ENCODE measurements around the gene BNIPL.

Gene BNIPL

DNA sequence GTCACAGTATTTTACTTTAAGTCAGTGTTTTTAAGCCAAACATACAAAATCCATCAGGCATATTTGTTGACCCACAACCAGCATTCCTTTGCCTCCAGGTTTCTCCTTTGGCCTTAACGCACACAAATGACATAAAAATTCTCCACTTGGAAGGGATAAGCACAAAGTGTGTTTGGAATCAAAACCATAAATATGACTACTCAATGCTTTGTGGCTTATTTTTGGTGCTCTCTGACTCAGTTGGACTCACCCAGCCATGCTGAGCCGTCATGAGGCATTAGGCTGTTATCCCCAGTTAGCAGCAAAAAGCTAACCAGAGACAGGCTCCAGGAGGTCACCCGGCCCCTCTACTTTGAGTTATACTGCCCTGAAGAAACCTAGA is 27.2 kb upstream of the BNIPL start:
- TF ChIP-seq CTCF (IDR thresholded peaks at IDR 0.05; ENCODE audit: borderline replicate concordance, insufficient read depth, low read depth, low read length) = no peak
- H3K4me3 ChIP-seq (ENCODE audit: low read depth, low read length) = peak overlapping the region; percentile 82

DNA sequence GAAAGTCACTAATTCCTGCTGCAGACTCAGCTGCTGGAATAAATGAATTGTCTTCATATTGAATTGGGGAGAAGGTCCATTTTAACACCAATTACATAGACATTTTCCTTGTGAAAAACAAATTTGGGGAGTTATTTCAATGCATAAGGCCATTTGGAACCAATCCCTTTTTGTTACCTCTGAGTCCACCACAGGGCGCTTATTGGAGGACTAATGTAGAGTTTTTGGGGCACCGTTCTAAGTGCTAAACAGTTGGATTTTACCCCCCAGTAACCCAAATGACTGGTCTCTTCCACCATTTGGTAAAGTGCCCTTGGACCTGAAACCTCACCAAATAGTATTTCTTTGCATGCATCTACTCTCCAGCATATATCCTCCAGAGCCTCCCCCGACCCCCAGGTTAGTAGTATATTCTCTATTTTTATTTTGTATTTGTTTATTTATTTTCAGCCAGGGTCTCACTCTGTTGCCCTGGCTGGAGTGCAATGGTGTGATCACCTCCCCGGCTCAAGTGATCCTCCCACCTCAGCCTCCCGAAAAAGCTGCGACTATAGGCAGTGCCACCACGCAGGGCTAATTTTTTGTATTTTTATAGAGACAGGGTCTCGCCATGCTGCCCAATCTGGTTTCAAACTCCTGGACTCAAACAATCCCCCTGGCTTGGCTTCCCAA is 26.6 kb upstream of the BNIPL start:
- TF ChIP-seq CTCF (IDR thresholded peaks at IDR 0.05; ENCODE audit: borderline replicate concordance, insufficient read depth, low read depth, low read length) = no peak
- no peak overlapping the region for H3K4me3 ChIP-seq (ENCODE audit: low read depth, low read length)

- no peak overlapping the region for H3K4me3 ChIP-seq (ENCODE audit: low read depth, low read length)
- no peak for TF ChIP-seq CTCF (IDR thresholded peaks at IDR 0.05; ENCODE audit: borderline replicate concordance, insufficient read depth, low read depth, low read length)
Measured at GRCh38 chr1:151010346-151010726, 26.1 kb upstream of the BNIPL start.

DNA sequence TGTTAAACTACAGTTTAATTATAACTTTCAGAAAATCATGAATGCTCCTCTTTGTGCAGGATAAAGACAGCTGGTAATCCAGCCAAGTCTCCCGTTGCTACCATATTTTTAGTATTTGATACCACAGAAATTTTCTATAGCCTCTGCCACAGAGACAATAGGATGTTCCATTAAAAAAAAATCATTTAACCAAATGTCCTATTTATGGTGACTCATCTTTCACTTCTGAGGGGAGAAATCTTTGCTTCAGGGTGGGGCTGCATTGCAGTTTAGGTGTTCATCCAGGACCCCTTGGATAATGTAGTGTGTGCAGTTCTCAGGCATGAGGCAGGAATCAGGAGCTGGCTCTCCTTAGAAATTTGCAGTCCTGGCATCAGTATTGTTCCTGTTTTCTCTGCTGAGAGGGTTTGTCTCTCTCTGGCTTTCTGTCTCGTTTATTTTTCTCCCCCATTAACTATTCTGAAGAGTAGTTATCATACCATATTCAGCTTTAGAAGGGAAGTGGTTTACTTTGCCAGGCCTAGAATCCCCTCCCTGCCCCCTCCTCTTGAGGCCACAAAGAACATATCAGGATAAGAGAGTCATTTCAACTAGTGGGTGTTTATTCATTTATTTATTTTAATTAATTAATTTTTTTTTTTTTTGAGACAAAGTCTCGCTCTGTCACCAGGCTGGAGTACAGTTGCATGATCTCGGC is 25.1 kb upstream of the BNIPL start:
- no peak for TF ChIP-seq CTCF (IDR thresholded peaks at IDR 0.05; ENCODE audit: borderline replicate concordance, insufficient read depth, low read depth, low read length)
- no peak overlapping the region for H3K4me3 ChIP-seq (ENCODE audit: low read depth, low read length)

DNA sequence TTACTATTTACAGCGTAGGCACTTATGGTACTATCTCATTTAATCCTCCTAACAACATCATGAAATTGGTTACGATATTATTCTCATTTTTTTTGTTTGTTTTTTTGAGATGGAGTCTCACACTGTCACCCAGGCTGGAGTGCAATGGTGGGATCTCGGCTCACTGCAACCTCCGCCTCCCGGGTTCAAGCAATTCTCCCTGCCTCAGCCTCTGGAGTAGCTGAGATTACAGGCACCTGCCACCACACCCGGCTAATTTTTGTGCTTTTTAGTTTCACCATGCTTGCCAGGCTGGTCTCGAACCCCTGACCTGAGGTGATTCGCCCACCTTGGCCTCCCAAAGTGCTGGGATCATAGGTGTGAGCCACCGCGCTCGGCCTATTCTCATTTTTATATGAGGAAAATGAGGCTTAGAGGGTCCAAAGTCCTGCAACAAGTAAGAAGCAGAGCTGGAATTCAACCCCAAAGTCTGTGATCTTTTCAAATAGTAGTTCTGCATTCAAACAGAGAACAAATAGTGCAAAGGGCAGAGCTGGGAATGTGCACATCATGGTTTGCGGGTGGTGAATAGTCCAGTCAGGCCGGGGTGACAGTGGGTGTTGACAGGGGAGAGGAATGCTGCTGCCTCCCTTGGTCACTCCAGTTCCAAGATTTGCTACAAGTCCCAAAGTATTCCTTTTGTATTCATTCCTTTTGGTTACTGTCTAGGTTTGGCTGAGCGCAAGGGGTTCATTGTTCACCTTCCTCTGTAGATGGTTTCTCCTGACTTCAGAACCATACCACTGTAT is 23.5 kb upstream of the BNIPL start:
- H3K4me3 ChIP-seq (ENCODE audit: low read depth, low read length) = no peak overlapping the region
- no peak for TF ChIP-seq CTCF (IDR thresholded peaks at IDR 0.05; ENCODE audit: borderline replicate concordance, insufficient read depth, low read depth, low read length)

DNA sequence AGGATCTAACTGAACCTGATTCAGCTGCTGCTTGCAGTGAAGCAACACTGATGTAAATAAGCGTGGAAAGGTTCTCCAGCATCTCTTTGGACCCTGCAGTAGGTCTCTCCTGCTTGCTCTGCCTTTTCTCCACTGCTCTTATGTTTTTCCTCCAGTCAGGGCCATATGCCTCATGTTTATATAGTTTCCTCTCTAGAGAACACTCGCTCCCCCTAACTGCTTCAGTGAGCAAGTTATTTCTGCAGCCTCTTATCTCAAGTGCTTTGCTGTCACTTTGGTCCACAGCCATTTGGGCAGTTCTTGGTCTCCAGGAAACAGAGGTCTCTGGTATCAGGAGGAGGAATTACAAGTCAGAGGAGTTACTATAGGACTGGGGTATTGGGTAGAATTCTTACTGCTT is 22.9 kb upstream of the BNIPL start:
- no peak overlapping the region for H3K4me3 ChIP-seq (ENCODE audit: low read depth, low read length)
- TF ChIP-seq CTCF (IDR thresholded peaks at IDR 0.05; ENCODE audit: borderline replicate concordance, insufficient read depth, low read depth, low read length) = no peak
